Femur (tissue), 1 donor: ENCODE measurements around the gene THAP3.
"Not testable (repeated sequence)": the region's sequence is repeated elsewhere in the genome, so short reads cannot be mapped to it uniquely, and the experiment has no call there.

Source experiments
- DNase-seq: peaks from one replicate; pipeline ENCODE4 v3.0.0-alpha.2; 2017

The THAP3 gene

GRCh38 chr1:6635910-6636760, 11.5 kb downstream of the THAP3 start:
- DNase-seq, result no peak

DNA sequence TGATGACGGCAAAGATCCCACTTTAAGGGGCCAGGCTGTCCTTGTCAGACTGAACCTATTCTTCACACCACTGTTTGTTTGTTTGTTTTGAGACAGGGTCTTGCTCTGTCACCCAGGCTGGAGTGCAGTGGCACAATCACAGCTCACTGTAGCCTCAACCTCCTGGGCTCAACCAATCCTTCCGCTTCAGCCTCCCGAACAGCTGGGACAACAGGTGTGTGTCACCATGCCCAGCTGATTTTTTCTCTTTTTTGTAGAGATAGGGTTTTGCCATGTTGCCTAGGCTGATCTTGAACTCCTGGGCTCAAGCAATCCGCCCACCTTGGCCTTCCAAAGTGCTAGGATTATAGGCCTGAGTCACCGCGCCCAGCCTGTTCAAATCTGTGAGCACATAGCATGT, 12.1 kb downstream of the THAP3 start:
- DNase-seq, result not testable (repeated sequence)

GRCh38 chr1:6637770-6638169, 13.1 kb downstream of the THAP3 start:
- no peak for DNase-seq

- peak; percentile 91 for DNase-seq
Measured at GRCh38 chr1:6638226-6638625, 13.6 kb downstream of the THAP3 start.

DNA sequence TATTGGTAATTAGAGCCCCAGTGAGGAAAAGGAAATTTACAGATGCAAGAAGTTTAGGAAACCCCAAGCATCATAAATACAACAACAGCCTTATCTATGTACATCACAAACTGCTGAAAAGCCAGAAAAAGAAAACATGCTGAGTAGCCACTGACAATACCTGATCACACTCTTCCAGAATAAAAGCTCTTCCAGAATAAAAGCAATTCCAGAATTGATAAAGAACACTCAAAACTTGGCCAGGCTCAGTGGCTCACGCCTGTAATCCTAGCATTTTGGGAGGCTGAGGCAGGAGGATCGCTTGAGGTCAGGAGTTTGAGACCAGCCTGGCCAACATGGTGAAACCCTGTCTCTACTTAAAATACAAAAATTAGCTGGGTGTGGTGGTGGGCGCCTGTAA, 16.2 kb downstream of the THAP3 start:
- not testable (repeated sequence) for DNase-seq

DNA sequence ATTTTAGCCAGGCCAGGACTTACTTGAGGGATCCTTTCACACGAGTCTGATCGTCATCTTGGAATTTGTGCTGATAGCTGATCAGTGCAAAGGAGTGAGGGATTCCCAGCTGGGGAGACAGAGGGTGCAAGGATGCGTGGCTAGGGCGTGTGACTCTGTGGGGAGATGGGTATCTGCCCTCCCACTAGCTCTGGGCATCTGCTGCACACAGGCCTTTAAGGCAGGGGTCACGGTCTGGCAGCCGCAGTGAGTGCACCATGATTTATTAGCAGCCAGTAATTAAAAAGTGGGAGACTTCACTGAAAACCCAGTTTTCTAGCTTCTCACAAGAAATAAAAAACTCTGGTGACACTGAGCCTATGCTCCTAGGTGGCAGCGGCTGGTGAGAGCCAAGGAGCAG, 20.4 kb downstream of the THAP3 start:
- no peak for DNase-seq

DNA sequence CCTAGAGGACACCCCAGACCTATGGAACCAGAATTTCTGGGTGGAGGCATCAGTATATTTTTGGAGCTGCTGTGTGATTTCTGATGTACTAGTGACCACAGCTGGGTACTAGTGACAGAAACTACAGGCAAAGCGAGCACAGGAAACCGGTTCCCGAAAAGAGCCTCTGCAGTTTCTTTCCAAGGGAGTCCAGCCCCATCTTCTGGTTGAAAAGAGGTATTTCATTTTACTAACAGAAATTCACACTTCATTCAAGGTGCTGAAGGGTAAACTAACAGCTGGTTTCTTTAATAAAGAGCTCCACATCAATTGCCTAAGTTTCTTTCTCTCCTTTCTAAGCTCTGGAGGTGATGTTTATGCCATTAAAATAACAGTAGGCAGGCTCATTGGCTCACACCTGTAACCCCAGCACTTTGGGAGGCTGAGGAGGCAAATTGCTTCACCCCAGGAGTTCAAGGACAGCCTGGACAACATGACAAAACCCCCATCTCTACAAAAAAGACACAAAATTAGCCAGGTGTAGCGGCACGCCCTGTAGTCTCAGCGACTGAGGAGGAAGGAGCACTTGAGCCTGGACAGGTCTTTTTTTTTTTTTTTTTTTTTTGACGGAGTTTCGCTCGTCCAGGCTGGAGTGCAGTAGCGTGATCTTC, 22.0 kb downstream of the THAP3 start:
- DNase-seq, result no peak

DNA sequence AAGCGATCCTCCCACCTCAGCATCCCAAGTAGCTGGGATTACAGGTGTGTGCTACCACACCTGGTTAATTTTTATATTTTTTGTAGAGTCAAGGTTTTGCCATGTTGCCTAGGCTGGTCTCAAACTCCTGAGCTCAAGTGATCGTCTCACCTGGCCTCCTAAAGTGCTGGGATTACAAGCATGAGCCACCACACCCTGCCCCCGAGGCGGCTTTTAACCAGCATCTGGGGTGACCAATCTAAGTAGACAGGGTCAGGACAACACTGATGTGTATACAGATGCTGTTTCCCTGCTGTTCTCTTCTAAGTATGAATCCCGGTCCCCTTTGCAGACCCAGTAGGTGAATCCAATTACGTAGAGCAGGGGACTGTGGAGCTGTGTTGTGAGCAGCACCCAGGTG, 23.9 kb downstream of the THAP3 start:
- DNase-seq, result no peak

DNA sequence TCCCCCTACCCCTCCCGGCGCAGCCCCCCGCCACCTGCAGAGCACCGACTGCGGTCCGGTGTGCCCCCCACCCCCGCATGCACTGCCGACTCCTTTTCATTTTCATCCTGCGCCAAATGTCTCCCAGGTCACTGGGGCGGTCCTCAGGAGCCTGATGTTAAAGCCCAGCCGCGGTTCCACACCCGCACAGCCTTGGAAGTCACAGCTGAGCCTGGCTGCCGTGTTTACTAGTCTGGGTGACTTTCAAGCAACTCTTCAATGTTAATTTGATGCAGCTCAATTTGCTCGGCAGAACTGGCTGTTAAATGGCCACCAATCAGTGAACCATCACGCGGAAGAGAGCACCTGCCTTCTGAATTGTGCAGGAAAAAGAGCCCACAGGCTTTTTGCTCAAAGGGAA, 27.2 kb downstream of the THAP3 start:
- no peak for DNase-seq

GRCh38 chr1:6652986-6653385, 28.3 kb downstream of the THAP3 start:
- no peak for DNase-seq

DNA sequence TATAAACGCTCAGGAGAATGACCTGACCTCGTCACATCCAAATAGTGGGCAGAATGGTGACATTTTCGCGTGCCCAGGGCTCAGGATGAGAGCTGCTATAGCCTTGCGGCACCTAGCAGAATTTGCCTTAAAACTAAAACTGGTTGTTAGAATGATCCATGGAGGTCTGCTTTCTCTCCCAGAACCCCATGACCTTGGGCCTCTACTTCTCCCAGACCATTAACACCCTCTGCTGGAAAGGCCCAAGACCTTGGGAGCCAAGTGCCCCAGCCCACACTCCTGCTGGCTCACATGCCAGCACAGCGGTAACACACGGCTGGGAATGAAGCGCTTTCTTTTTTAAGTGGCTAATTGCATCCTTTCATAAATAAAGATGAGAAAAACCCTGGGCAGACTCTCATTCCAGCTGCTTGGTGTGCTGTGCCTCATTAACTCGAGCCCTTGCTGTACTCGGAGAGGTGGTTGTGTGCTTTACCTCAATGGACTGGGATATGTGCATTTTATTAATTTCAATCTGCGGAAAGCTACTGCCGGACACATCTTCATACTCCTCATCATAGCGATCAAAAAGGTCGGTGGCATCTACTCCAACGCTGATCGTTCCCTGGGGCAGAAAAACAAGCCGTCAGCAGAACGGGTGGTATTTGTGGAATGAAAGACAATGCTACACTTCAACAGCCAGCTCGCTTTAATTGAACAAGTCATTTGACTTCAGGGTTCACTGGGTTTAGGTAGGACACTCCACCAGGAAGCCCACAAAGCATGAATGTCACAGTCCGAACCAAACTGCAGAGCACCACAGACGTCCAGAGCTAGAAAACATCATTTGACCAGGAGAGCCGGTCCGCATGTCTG, 29.0 kb downstream of the THAP3 start:
- DNase-seq, result no peak

GRCh38 chr1:6657138-6657537, 32.5 kb downstream of the THAP3 start:
- DNase-seq, result no peak

DNA sequence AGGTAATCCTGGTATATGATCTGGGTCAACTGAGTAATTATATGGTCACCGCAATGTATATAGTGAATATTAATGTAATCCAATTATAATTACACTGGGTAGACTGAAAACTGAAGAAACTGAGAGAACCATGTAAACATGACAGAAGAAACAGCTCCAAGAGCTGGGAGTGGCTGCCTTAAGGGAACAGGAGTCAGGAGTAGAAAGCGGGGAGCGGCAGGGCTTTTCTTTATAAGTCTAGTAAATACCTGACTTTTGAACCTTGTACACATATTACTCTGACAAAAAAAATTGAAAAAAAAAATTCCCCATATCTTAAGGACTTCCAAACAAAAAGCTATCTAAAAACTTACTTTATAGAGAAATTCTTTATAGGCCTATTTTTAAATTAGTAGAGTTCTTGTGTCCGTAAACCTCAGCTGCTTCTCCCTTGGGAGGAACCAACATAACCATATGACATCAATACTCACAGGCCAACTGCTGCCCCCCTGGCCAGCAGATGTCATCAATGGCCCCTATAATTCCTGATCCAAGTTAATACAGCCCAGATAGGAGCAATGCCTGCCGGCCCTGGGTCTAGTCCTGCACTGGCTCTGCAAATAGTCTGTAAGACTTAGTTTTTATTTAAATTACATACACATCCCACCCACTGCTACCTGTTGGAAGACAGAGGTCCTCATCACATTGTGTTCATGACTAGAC, 33.8 kb downstream of the THAP3 start:
- DNase-seq, result no peak

DNA sequence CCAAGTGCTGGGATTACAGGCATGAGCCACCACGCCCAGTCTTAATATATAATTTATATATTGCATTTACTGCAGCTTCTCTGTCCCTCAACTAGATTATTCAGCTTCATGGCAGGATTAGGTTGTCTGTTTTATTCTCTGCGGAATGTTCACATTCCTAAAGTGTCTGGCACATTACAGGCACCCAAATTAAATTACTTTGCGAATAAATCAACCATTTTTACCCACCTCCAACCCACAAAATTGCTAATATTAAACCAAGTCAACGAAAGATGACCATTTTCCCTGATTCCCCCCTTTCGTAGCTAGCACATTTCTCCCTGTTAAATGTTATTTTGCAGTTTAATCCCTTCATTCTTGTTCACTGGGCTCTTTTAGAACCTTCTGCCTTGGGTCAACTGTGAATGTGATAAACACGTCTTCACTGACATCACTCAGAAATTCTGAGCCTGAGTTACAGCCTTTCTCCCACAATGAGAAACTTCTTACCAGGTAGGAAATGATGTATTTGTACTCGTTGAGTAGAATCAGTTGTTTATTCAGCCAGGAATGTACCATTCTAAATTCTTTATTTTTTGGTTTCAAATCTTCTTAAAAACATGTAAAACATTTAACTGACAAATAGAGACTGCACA, 35.9 kb downstream of the THAP3 start:
- no peak for DNase-seq

GRCh38 chr1:6662468-6662867, 37.8 kb downstream of the THAP3 start:
- not testable (repeated sequence) for DNase-seq

DNA sequence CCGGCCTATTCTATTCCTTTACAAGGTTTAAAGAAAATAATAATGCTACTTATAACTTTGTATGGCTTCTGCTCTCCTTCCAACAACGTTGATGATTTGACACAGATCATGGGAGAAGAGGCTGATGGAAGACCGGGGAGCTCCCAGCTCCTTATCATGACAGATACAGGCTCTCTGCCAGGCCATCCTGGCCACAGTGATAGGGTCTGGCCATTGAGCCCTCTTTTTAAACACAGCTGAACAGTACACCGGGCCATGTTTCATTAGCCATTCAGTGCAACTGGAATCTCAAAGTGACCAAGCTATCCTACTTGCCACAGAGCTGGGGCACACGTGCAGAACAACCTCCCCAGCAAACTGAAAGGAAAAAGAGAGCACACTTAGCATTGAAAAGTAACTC, 42.0 kb downstream of the THAP3 start:
- DNase-seq, result no peak

DNA sequence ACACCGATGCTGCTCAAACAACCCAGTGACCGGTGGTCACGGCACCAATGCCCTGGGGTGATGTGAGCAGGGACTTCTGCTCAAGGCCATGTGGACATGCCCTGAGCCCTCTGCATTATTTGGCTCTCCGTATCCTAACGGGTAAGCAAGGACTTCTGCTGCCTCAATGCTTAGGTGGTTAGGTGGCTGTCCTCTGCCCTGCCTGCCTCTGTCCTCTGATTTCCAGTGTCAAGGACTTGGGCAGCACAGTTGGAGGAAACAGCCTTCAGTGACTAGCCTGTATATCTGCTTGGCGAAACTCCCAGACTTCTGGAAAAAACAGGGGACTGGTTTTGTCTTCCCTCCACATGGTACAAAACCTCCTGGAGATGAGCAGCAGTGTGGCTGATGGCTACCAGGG, 42.5 kb downstream of the THAP3 start:
- DNase-seq, result no peak

DNA sequence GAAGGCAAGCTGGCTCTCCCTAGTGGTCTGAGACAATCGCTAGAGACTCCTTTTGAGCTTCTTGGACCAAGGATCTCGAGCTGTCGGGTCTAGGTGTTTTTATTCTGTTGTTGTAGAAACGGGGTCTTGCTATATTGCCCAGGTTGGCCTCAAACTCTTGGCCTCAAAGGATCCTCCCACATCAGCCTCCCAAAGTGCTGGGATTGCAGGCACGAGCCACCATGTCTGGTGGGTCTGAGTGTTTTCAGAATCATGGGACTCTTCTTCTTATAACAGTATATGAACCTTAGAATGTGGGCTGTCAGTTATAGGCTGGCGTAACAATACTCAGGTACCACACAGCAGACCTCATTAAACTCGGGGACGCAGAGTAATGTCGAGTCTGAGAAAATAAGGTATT, 43.8 kb downstream of the THAP3 start:
- no peak for DNase-seq

GRCh38 chr1:6672558-6672957, 47.9 kb downstream of the THAP3 start:
- no peak for DNase-seq

DNA sequence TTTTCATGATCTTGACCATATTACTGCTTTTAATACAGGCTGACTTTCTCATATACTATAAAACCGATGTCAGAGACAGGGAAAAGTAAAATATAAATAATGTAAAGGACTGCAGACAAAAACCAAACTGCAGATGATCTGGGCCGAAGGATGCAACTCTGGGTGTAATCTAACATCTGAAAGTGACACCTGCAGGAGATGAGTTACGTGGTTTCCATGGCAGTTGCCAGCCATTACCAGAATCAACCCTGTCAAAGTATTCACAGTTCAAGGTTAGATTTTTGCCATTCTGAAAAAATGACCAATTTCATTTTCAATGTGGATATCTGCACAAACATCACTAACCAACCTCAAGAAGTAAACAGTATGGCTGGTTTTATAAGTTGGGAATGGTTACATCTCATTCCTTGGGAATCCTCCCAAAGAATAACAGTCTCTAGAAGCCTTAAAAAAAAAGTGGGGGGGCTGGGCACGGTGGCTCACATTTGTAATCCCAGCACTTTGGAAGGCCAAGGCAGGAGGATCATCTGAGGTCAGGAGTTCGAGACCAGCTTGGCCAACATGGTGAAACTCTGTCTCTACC, 49.2 kb downstream of the THAP3 start:
- DNase-seq, result no peak

- DNase-seq, result no peak
Measured at GRCh38 chr1:6674771-6675170, 50.1 kb downstream of the THAP3 start.

DNA sequence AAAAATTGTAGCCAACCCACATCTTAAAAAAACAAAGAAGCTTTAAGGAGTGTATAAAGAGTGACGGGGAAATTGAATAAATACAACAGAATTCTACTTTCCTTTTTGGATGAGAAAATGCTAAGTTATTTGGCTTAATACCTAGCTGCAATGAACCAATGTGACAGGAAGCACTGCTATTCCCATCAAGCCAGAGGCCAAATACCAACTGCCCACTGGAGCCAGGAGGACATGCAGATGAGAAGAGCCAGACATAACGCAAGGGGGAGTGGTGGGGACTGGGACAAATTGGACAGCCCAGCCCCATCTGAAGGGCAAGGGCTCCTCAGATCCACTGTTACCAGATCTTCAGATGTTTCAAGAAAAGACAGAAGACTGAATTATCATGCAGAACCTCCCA, 51.3 kb downstream of the THAP3 start:
- DNase-seq, result no peak
